HepG2 (cell line): Measurements from ENCODE around the gene HSPA1L. TPM values are rescaled to one million over a fixed set of nuclear protein-coding genes. Genes with fewer than 3 reads are reported as not detected.

ENCODE experiments used
- ARID5B ChIP-seq: IDR thresholded peaks from 2 replicates; pipeline ENCODE4 v1.4.0; 2020; ENCODE audit warnings: mild to moderate bottlenecking, missing genetic modification reagents
- ATF6 ChIP-seq: sonication (generic); formaldehyde crosslinking; conservative IDR thresholded peaks from 2 replicates; pipeline ENCODE4 v1.4.0; 2020; ENCODE audit warnings: missing genetic modification reagents
- CENPT ChIP-seq: sonication (generic); formaldehyde crosslinking; IDR thresholded peaks from 2 replicates; pipeline ENCODE4 v1.8.0; 2022; ENCODE audit warnings: low read depth, mild to moderate bottlenecking, moderate library complexity, missing genetic modification reagents
- EED ChIP-seq: sonication (generic); formaldehyde crosslinking; IDR thresholded peaks from 2 replicates; pipeline ENCODE4 v1.5.0; 2020; ENCODE audit warnings: mild to moderate bottlenecking, missing genetic modification reagents
- HMG20B ChIP-seq: conservative IDR thresholded peaks from 2 replicates; pipeline ENCODE4 v1.6.1; 2016; ENCODE audit warnings: missing genetic modification reagents, missing compliant biosample characterization
- NONO ChIP-seq, 2 experiments: fragments of 450-650 bp in 1 of 2; sonication (generic) in 1 of 2; formaldehyde crosslinking in 1 of 2; IDR thresholded peaks in 1 of 2; conservative IDR thresholded peaks in 1 of 2; 2 replicates each; pipeline versions ENCODE4 v1.6.1 to v1.8.0; 2017 to 2022; ENCODE audit warnings: mild to moderate bottlenecking in 1 of 2, missing genetic modification reagents in 1 of 2, moderate library complexity in 1 of 2
- TOPORS ChIP-seq: sonication (generic); formaldehyde crosslinking; IDR thresholded peaks from 2 replicates; pipeline ENCODE4 v1.8.0; 2023; ENCODE audit warnings: mild to moderate bottlenecking, missing genetic modification reagents
- ZNF20 ChIP-seq: sonication (generic); formaldehyde crosslinking; IDR thresholded peaks from 2 replicates; pipeline ENCODE4 v1.4.0; 2020; ENCODE audit warnings: mild to moderate bottlenecking, moderate library complexity, missing genetic modification reagents
- ZNF567 ChIP-seq: sonication (generic); formaldehyde crosslinking; IDR thresholded peaks from 2 replicates; pipeline ENCODE4 v1.8.1; 2023; ENCODE audit warnings: mild to moderate bottlenecking, missing genetic modification reagents, borderline replicate concordance
- ZNF800 ChIP-seq: sonication (generic); formaldehyde crosslinking; IDR thresholded peaks from 2 replicates; pipeline ENCODE4 v1.4.0; 2020; ENCODE audit warnings: missing genetic modification reagents
- polyA plus RNA-seq, 8 experiments: library from polyadenylated mRNA; depleted of rRNA in 3 of 8; stranded (reverse) in 7 of 8; unstranded in 1 of 8; fragments of >200 nt; fragmentation: Illumina TruSeq in 4 of 8; extraction: Trizol in 4 of 8; gene quantifications; 2 replicates each; pipeline versions ENCODE4 v1.2.1 to v1.2.3, GENCODE V29; 2011 to 2016; ENCODE audit warnings: low read depth in 4 of 8, missing spikeins in 1 of 8, mixed read lengths in 1 of 8; ENCODE audit not compliant: insufficient read depth in 1 of 8
- total RNA-seq, 5 experiments: library from RNA; depleted of rRNA; stranded (reverse); fragments of >200 nt; fragmentation: Illumina TruSeq; extraction: Trizol; gene quantifications; 2 replicates each; pipeline ENCODE4 v1.2.3, GENCODE V29; 2016; ENCODE audit warnings: low read depth in 1 of 5
- TF ChIP-seq, protein P1 (sequence below): sonication (generic); formaldehyde crosslinking; IDR thresholded peaks from 2 replicates; pipeline ENCODE4 v1.4.0; 2020; ENCODE audit warnings: mild to moderate bottlenecking, missing genetic modification reagents

The HSPA1L gene
- total and polyA plus RNA-seq, 2 of the 13 experiments (the other 11 are each of a cell fraction or from before 2014, with no cell fraction given): 0.55 to 1.0 TPM

DNA sequence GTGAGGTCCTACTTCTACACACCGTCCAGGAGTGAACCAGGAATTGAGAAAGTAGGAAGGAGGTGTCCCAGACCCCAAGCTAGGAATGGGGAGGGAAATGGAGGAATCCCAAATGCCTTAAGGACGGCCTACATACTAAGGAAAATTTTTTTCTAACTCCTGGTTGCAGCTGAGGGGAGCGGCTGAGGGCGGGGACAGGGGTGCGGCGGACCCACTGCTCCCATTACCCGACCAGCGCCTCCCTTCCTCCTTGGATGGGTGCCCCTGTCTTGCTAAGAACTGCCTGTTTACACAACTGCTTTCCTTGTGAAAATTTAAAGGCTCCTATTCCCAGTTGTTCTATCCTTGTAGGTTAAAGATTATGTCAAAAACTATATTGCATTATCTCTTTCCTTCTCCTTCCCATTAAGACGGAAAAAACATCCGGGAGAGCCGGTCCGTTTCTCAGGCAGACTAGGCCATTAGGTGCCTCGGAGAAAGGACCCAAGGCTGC is 11.8 kb upstream of the HSPA1L start (continued):
- TF ChIP-seq ARID5B (CRISPR knock-in tag) (no peak), EED (0 out of 2 replicates have a peak, but pooled peaks have one; percentile 35), ZNF567 (CRISPR knock-in tag) (no peak), NONO (IDR thresholded peaks at IDR 0.05) (no peak), NONO (CRISPR knock-in tag; conservative IDR thresholded peaks at IDR 0.05) (no peak), TOPORS (CRISPR knock-in tag) (no peak), ZNF800 (CRISPR knock-in tag) (no peak), ATF6 (no peak), CENPT (CRISPR knock-in tag) (no peak), ZNF20 (CRISPR knock-in tag) (no peak), HMG20B (no peak)
- TF ChIP-seq, protein P1, sequence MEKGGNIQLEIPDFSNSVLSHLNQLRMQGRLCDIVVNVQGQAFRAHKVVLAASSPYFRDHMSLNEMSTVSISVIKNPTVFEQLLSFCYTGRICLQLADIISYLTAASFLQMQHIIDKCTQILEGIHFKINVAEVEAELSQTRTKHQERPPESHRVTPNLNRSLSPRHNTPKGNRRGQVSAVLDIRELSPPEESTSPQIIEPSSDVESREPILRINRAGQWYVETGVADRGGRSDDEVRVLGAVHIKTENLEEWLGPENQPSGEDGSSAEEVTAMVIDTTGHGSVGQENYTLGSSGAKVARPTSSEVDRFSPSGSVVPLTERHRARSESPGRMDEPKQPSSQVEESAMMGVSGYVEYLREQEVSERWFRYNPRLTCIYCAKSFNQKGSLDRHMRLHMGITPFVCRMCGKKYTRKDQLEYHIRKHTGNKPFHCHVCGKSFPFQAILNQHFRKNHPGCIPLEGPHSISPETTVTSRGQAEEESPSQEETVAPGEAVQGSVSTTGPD (CRISPR knock-in tag): no peak
